Esophagus (tissue), 2 donors: ENCODE measurements around the gene AHSG. TPM values are rescaled to one million over a fixed set of nuclear protein-coding genes. Genes with fewer than 3 reads are reported as not detected.
A peak's percentile ranks its signal among the peaks of the same experiment; 100 is the strongest.
"Not testable (repeated sequence)": the region's sequence is repeated elsewhere in the genome, so short reads cannot be mapped to it uniquely, and the experiment has no call there.

ENCODE experiments used
- H3K27ac ChIP-seq, 2 donors: one replicate each; pipeline ENCODE4 v1.5.1; 2013; ENCODE audit warnings: low read depth in 2 of 2, mild to moderate bottlenecking in 2 of 2, inconsistent platforms in 1 of 2, low read length in 1 of 2, moderate library complexity in 1 of 2
- H3K27me3 ChIP-seq, 2 donors: one replicate each; pipeline ENCODE4 v1.6.1; 2013; ENCODE audit warnings: low read length in 2 of 2, control low read depth in 1 of 2, mild to moderate bottlenecking in 1 of 2; ENCODE audit not compliant: insufficient read depth in 2 of 2, control insufficient read depth in 1 of 2
- H3K36me3 ChIP-seq, 2 donors: one replicate each; pipeline ENCODE4 v1.6.1; 2013; ENCODE audit warnings: low read length in 1 of 2; ENCODE audit not compliant: control insufficient read depth in 2 of 2, insufficient read depth in 2 of 2
- H3K4me1 ChIP-seq, 2 donors: one replicate each; pipeline ENCODE4 v1.6.1; 2013; ENCODE audit warnings: low read length in 1 of 2; ENCODE audit not compliant: control insufficient read depth in 2 of 2, insufficient read depth in 2 of 2
- H3K4me3 ChIP-seq, 2 donors: one replicate each; pipeline ENCODE4 v1.5.1; 2013; ENCODE audit warnings: low read length in 2 of 2, mild to moderate bottlenecking in 2 of 2, low read depth in 1 of 2, moderate library complexity in 1 of 2
- H3K9me3 ChIP-seq, 2 donors: one replicate each; pipeline ENCODE4 v1.6.1; 2013; ENCODE audit warnings: mild to moderate bottlenecking in 2 of 2, low read depth in 1 of 2, low read length in 1 of 2, moderate library complexity in 1 of 2; ENCODE audit not compliant: control insufficient read depth in 2 of 2, insufficient read depth in 1 of 2
- WGBS, 2 donors: extraction: QIAGEN DNeasy Blood & Tissue Kit; methylation state at CpG; one replicate each; pipeline ENCODE4 v1.1.7; 2013; 5-methylcytosine and 5-hydroxymethylcytosine counted together
- polyA plus RNA-seq, 2 donors: library from polyadenylated mRNA; stranded (reverse); fragments of 200-250 nt; gene quantifications; one replicate each; pipeline ENCODE4 v1.2.3, GENCODE V29; 2013
- donor health status: healthy with polysubstance abuse.
- donor health status: Bipolar disorder and iron deficiency.

Gene AHSG, protein sequence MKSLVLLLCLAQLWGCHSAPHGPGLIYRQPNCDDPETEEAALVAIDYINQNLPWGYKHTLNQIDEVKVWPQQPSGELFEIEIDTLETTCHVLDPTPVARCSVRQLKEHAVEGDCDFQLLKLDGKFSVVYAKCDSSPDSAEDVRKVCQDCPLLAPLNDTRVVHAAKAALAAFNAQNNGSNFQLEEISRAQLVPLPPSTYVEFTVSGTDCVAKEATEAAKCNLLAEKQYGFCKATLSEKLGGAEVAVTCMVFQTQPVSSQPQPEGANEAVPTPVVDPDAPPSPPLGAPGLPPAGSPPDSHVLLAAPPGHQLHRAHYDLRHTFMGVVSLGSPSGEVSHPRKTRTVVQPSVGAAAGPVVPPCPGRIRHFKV
- under 1 TPM; 0.06 TPM for polyA plus RNA-seq

DNA sequence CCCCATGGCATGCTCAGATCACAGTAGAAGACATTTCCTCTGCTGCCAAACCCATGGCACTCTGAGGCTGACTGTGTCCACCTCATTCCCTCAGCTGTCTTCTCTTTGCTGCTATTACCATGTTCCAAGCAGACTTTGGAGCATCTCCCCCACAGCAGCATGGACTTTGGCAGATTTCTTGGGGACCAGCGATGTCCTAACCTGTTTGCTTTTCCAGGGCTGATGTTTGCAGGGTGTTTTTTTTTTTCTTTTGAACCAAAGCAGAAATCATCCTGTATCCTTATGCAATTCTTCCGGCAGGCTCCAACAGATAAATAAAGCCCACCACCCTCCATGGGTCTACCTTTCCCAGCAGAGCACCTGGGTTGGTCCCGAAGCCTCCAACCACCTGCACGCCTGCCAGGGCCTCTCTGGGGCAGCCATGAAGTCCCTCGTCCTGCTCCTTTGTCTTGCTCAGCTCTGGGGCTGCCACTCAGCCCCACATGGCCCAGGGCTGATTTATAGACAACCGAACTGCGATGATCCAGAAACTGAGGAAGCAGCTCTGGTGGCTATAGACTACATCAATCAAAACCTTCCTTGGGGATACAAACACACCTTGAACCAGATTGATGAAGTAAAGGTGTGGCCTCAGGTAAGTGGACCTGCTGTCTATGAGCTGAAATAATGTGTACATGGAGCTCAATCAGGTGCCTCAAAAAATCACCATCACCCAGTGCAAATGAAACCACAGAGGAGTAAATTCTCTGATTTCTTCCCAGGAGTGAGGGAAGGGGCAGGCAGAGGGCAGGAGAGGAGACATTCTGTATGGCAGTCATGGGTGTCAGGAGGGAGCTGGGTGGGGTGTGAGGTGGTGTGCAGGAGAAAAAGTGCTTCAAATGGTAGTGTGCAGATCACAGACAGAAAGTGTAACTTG lies at the start of gene AHSG:
Gene AHSG, plus strand, starts transcription at position 340 of the 916 bp plus-strand sequence. Its CDS starts 82 bp downstream, at position 422.
- no peaks in the 10 kb centered on the region for H3K27me3 ChIP-seq
- no peaks in the 10 kb centered on the region for H3K4me1 ChIP-seq
- H3K9me3 ChIP-seq: no peaks in the 10 kb centered on the region
- no peak within 1 kb of the TSS for H3K27ac ChIP-seq
- H3K36me3 ChIP-seq: no peaks in the 10 kb centered on the region
- 84% methylated on average over 7 of the region's 7 CpGs for WGBS, 2 donors
- H3K4me3 ChIP-seq: no peak within 1 kb of the TSS

DNA sequence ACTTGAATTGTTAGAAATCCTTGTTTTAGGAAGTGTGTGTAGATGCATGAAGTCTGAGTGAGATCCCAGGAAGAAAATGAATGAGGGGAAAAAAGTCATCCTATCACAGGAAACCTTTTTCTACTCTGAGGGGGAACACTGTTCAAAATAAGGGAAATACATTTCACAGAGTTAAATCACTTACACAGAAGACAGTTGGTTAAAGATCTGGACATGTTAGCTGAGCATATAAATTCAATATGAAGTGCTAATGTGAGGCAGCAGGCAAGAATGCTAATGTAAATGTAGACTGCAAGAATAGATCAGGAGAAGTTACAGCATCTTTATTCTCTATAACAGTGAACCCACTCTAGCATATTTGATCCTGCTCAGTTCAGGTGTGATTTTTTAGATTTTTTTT lies 48.3 kb upstream of the AHSG start:
- Histone ChIP-seq H3K4me1 (no peaks in the 10 kb centered on the region), H3K4me3 (no peak overlapping the region)

DNA sequence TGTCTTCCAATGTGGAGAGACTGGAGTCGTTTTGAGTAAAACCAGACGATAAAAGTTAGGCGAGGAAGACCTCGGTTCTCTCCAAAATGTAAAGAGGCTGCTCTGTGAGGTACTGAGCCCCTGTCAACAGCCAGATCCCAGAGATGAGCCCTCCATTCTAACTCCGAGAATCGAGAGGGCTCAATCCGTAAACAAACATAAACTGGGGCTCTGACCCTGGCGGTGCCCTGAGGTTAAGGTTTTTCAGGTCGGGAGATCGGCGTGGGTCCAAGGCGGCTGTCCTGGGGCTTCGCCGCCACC lies 46.1 kb upstream of the AHSG start:
- Histone ChIP-seq H3K27me3 (no peaks in the 10 kb centered on the region), H3K4me3 (peak overlapping the region; percentile 95 to 99), H3K9me3 (no peaks in the 10 kb centered on the region), H3K27ac (peak overlapping the region; percentile 92 to 98), H3K36me3 (no peaks in the 10 kb centered on the region), H3K4me1 (peaks cover 0 to 4% of the 10 kb centered on the region in 2 donors)
- 0% methylated on average over 14 of the region's 14 CpGs for WGBS, 2 donors

More for the DNA sequence above, 48.3 kb upstream of the AHSG start:
- H3K27me3 ChIP-seq: no peaks in the 10 kb centered on the region
- H3K9me3 ChIP-seq: no peaks in the 10 kb centered on the region
- no peak overlapping the region for H3K27ac ChIP-seq
- H3K36me3 ChIP-seq: no peaks in the 10 kb centered on the region

DNA sequence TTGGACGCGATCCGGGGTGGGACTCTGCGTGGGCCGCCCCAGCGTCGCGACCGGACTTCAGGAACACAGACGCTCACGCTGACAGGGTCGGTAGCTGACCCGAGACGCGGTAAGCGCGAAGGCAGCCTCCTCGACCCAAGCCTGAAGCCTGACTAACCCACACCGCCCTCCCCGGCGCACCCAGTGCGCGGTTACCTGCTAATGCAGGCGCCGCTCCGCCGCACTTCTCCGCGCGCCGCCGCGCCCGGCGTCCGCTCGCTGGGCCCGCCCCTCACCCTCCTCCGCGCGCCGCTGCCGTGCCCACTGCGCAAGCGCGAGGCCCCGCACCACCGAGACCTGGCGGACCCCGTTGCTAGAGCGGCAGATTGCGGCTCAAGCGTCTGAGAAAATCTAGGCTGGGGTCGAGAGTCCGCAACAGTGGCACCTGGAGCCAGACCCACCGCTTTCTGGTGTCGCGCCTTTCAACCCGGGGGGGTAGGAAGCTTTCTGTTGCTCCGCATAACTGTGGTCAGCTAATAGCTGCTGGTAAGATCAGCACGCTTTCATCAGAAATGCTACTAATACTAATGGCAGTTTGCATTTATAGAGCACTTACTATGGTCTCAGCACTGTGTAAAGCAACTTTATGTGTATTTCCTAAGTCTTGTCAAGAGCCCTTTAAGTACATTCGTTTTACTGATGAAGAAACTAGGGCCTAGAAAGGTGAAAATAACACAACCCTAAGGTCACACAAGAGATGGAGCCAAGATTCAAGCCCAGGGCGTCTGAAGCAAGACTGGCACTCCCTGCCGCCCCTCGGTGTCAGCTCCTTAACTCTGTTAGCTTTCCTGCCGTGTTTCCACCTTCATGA lies 45.6 kb upstream of the AHSG start, which contains the start of gene TBCCD1:
Gene TBCCD1, minus strand, starts transcription at position 268 of the 850 bp plus-strand sequence. CDS start 3,010 bp downstream, outside the sequence.
- Histone ChIP-seq H3K27ac (peak within 1 kb of the TSS; percentile 92 to 98), H3K27me3 (no peaks in the 10 kb centered on the region), H3K36me3 (no peaks in the 10 kb centered on the region), H3K4me3 (peak within 1 kb of the TSS; percentile 95 to 99), H3K4me1 (peaks cover 0 to 4% of the 10 kb centered on the region in 2 donors), H3K9me3 (no peaks in the 10 kb centered on the region)
- WGBS, 2 donors: 0% methylated on average over 57 to 66 of the region's 66 CpGs

DNA sequence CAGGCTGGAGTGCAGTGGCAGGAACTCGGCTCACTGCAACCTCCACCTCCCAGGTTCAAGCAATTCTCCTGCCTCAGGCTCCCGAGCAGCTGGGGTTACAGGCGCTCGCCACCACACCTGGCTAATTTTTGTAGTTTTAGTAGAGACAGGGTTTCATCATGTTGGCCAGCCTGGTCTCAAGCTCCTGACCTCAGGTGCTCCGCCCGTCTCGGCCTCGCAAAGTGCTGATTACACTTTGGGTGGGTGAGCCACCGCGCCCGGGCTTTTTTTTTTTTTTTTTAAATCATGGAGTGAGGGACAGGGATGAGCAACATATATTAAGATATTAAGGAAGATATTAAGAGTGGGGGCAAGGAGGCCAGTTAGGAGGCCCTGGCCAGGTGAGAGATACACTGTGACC lies 43.5 kb upstream of the AHSG start:
- H3K27me3 ChIP-seq, H3K36me3 ChIP-seq, H3K9me3 ChIP-seq, H3K27ac ChIP-seq, H3K4me1 ChIP-seq: not testable (repeated sequence)
- 80 to 85% methylated on average over 11 of the region's 11 CpGs for WGBS, 2 donors
- peak overlapping the region in 1 of 2 donors; percentile 62 for H3K4me3 ChIP-seq

DNA sequence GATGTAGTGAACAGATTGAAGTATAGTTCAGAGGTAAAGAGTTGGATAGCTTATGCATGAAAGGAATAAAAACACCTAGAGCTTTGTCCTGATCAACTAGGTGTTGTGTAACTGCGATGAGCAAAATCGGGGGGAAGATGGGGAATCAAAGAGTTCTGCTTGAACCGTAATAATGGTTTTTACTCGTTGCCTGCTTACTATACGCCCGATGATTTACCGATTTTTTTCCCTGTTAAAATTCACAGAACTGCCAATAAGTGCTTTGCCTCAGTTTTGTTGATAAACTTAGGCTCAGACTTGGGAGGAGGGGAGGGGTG lies 43.1 kb upstream of the AHSG start:
- Histone ChIP-seq H3K36me3 (no peaks in the 10 kb centered on the region), H3K27me3 (no peaks in the 10 kb centered on the region), H3K27ac (peak overlapping the region; percentile 21 to 78), H3K4me3 (peak overlapping the region; percentile 33 to 62), H3K4me1 (peaks cover 0 to 4% of the 10 kb centered on the region in 2 donors), H3K9me3 (no peaks in the 10 kb centered on the region)
- 3 to 6% methylated on average over 7 of the region's 7 CpGs for WGBS, 2 donors

DNA sequence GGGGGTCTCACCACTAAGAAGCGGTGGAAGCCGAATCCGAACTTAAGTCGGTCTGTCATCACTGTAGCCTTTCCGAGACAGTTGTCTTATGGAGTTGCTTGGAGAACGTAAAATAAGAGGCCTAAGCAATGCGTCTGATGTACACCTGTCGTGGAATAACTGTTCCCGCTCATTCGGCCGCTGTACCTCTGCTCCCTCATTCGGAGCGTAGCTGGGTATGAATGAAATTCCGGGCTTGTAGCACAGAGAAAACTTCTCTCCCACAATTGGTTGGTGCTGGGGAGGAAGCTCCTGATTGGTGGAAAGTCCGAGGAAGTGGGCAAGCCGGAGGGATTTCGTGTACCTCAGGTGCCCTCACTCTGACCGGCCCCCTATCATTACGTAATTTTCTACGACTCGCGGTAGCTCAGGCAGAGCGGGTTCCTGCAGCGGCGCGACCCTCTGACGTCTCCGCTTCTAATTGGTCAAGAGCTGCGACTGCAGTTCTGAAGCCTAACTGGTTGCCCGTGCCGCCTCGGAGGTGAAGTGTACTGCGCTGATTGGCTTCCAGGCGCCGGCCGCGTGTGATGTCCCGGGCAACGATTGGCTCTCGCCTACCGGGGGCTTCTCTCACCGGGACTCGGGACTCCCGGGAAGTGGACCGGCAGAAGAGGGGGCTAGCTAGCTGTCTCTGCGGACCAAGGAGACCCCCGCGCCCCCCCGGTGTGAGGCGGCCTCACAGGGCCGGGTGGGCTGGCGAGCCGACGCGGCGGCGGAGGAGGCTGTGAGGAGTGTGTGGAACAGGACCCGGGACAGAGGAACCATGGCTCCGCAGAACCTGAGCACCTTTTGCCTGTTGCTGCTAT lies 42.5 kb upstream of the AHSG start, which contains the start of gene DNAJB11:
Gene DNAJB11, plus strand, starts transcription at position 625 of the 845 bp plus-strand sequence. Its CDS starts 178 bp downstream, at position 803.
- H3K36me3 ChIP-seq: no peaks in the 10 kb centered on the region
- peaks cover 0 to 4% of the 10 kb centered on the region in 2 donors for H3K4me1 ChIP-seq
- peak within 1 kb of the TSS; percentile 90 to 96 for H3K27ac ChIP-seq
- H3K9me3 ChIP-seq: no peaks in the 10 kb centered on the region
- WGBS, 2 donors: 0% methylated on average over 59 of the region's 59 CpGs
- no peaks in the 10 kb centered on the region for H3K27me3 ChIP-seq
- H3K4me3 ChIP-seq: peak within 1 kb of the TSS; percentile 90 to 97

DNA sequence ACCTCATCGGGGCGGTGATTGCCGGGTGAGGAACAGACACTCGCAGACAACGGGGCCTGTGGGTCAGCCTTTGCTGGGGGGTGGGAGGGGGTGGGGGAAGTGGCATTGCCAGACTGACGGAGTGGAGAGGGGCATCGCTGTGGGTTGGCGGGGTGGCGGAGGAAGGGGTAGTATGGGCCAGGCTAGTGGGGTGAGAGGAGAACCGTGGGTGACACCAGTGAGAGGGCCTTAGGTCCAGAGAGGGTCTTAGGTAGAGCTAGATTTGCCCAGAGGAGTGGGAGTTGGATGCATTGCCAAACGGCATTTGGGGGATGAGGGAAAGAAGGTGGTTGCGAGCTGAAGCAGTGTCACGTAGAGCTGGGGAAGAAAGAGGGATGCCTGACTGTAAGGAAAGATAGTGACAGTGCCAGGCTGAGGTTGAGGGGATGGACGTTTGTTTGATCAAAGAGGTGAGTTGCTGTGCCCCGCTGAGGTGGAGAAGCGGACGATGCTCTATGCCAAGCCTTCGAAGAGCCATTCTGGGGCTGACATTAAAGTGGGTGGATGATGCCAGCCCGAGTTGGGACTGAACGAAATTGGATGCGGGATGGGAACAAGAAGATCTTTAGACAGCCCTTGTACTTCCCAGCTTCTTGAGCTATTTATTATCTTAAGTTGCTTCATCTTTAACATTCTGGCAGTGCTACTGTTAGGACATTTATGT lies 41.8 kb upstream of the AHSG start:
- Histone ChIP-seq H3K36me3 (peaks cover 0 to 3% of the 10 kb centered on the region in 2 donors), H3K27ac (peak overlapping the region; percentile 90 to 96), H3K9me3 (no peaks in the 10 kb centered on the region), H3K4me1 (peaks cover 0 to 4% of the 10 kb centered on the region in 2 donors), H3K27me3 (no peaks in the 10 kb centered on the region), H3K4me3 (peak overlapping the region; percentile 90 to 97)
- WGBS, 2 donors: 4 to 7% methylated on average over 21 of the region's 21 CpGs
